Hematopoietic multipotent progenitor cell treated with erythropoietin and hydrocortisone succinate and interleukin-3 and kit ligand, for 6 days (in vitro differentiated cells): ENCODE data around the gene TTC28.

Experiments
- DNase-seq: peaks from one replicate; pipeline ENCODE4 v3.0.0-alpha.2; 2015

The TTC28 gene

DNA sequence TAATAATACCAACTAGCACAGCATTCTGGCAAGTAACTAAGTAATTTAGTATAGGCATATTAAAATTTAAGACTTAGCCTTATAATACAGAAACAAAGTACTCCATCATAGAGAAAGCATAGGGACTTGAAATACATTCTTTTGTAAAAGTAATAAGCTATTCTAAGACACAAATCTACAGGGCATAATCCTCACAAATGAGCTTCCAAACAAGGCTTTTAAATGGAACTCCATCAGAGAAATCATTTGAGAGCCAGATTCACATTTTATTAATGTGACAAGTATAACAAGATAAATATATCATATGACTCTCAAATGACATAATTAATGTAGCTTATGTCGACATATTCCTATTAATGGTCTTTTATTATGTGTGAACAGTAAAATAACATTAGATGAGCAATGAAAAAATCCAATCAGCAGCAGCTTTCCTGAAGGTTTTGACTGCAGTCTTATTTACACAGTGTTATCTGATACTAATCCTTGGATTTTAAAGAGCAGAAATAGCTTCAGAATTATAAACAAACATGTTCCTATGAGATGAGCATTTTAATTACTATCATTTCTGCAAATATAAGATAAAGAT lies 241.4 kb downstream of the TTC28 start:
- DNase-seq: no peak

DNA sequence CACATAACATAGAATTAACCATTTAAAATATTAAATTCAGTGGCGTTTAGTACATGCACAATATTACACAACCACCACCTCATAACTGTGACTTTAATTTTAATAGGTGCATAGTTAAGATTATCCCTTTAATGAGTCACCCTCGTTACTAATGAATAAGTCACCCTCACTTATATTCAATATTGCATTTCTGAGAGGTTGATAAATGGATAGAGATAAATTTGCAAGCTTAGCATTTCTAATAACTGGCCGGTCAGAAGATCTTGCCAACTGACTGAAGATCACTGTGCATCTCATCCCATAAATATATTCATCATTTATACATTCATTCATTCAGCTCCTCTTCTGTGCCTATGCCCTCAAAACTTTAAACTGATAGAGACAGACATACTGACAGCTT lies 243.7 kb downstream of the TTC28 start:
- no peak for DNase-seq

DNA sequence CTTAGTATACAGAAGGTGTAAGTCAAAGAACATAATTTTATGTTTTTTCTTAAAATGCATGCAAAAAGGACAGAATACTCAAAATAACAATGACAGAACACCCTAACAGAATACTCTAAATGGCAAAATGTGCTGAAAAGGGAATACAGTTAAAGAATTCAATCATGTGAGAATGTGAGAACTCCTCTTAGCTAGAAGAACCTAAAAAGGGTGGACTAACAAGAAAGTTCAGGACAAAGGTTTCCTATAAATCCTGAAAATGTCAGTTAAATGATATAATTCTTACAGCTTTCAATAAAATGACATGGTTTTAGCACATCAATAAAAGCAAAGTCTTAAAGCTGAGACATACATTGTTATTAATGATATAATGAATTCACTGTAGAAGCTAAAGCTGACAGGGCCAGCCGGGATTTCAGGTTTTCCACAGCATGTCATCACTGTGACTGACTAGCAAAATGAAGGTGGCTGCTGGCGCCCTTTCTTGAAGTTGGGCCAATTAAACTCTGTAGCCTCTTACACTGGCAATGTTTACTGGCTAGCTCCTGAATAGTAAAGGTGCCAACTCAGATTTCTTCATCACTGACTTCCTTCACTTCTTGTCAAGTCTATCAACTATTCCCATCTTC lies 244.4 kb downstream of the TTC28 start:
- no peak for DNase-seq

DNA sequence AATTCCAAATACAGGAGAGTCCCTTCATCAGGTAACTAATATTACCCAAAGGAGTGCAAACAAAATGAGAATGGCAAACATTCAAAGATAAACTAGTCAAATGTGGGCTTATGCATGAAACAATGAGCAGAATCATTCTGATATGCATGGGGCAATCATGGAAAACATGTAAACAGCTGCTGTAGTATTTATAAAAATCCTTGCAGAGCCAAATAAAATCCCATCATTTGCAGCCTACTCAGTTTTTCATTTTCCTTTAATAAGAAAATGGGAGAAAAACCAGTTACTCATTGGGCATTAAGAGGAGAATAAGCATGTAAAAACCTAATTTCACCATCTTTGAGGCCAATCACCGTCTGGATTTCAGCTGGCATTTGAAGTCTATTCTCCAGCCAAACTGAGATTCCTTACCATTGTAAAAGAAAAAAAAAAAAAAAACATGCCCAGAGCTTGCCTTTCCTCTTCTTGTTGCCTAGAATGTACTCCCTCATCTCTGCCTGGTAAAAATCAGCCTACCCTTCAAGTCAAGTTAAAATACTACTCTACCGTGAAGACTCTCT lies 249.1 kb downstream of the TTC28 start:
- no peak for DNase-seq

DNA sequence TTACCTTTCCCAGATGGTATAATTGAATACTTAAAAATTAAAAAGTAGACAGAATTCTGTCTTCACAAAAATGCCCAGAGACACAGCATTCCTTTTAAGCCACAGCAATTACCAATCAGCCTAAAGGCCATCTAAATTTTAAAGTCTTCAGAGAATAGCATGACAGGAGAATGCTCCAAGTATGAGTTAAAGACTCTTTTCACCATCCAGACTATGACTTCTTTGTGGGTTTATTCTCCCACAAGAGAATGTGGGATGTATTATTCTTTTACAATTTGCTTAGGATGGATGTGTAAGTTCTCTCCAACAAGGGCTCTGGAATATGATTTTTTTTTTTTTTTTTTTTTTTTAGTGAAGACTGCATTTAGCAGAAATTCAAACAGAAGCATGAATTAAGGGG lies 249.9 kb downstream of the TTC28 start:
- no peak for DNase-seq

DNA sequence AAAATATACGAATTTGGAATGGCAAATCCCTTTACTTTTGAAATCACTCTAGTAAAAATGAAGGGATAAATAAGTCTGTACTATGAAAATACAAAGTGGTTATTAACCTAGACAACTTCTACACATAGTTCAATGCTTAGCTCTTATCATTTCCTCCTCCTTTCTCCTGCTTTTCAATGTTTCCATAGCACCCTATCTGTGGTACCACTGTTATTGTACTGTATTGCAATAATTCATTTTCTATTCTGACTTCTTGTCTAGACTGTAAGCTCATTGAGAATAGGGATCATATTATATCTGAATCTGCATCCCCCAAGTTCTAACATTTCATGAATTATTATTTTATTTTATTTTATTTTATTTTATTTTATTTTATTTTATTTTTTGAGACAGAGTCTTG lies 251.4 kb downstream of the TTC28 start:
- no peak for DNase-seq

DNA sequence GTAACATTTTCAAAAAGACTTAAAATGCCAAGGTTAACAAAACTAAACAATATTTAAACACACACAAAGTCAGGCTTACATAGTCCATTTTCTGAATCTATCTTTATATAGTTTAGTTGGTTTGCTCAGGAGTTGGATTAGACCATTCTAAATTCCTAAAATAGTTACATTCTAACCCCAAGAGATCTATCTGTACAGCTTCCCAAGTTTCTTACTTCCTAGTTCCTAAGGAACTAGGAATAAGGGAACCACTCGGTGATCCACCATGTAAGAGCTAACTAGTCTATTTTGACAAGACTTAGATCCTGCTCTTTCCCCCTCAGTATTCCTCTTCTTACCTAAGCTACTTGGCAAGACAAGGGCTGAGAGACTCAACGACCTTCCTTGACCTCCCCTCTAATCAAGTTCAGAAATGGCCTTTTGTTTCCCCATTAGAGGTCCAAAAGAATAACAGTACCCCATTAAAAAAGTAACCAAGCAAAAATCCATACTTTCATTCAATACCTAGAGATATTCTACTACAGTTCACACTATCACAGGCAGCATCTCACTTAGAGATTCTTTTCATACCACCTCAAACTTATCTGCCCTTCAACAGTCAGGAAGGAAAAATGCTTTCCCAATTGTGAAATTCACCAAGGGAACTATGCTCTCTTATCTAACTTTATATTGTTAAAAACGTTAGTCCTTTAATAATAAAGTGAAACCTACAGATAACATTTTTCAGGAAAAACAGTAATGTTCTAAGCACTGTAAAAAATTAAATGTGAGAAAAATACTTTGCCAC lies 253.1 kb downstream of the TTC28 start:
- DNase-seq: no peak

DNA sequence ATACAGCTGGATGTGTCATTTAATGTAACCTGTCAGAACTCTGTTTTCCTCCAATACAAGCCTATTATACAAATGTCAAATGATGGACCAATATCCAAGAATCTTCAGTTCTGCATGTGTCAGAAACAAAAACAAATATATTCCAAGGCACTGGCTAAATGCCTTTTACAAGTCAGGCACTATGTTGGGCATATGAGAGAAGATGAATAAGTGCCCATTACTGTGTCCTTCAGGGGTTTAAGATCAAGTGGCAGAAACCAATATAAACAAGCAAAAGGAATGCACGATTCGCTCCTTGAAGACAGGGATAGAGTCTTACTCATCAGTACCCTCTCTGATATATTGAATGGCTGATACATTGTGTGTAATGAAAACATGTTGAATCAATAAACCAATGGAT lies 254.4 kb downstream of the TTC28 start:
- DNase-seq: no peak

DNA sequence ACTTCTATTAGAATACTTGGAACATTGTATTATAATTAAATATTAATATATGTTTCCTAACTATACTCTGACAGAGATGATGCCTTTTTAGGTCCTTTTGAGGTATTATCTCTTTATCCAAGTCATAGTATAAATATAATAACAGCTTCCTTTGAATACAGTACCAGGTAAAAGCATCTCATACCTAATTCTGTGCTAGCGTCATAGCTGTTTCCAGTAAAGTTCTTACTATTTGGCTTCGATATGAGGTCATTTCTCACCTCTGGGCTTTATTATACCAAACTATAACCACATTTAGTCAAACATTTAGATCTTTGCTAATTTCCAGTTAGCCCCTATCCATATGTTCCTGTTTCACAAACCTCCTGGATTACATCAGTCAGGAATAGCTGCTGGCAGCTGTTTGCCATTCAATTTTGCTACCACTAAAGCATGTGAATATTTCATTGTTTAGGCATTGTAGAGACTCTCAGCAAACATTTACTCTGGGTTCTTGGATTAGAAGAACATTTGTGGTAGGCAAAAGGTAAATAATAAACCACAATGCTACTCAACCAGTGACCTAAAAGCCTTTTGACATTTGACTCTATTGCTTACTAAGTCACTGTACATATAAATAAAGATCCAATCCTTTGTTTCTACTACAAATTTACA lies 255.1 kb downstream of the TTC28 start:
- DNase-seq: no peak

DNA sequence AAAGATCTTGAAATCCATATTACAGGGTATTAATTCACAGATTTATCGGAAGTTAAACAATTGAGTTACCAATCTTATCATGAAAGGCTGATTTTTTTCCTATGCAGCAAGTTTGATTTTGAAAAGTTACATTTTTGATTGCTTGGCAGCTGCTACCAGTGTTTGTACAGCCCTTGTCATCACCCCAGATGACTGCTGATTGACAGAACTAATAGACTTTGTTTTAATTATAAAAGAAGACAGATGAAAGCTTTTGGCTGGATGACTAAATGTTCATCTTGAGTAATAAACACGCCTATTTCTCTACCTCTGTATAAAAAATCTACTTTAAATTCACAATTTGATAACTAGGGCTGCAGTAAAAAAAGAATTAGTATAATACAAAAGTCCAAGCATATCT lies 259.7 kb downstream of the TTC28 start:
- no peak for DNase-seq

DNA sequence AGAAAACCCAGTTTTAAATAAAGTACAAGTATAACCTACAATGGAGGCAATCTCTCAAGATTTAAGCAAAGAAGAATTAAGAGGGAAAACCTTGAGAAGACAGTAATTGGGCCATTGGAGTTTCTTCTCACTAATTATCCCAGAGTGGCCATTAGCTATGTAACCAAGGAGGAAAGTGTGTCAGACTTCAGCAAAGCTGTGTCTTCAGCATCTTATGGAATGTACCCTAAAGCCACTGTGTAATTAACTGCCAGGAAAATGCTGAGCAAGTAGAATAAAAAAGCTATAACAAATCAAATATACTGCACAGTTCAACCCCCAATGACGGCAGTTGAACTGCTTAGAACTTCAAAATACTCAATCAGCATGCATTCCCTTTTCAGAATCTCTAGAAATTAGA lies 261.6 kb downstream of the TTC28 start:
- no peak for DNase-seq

DNA sequence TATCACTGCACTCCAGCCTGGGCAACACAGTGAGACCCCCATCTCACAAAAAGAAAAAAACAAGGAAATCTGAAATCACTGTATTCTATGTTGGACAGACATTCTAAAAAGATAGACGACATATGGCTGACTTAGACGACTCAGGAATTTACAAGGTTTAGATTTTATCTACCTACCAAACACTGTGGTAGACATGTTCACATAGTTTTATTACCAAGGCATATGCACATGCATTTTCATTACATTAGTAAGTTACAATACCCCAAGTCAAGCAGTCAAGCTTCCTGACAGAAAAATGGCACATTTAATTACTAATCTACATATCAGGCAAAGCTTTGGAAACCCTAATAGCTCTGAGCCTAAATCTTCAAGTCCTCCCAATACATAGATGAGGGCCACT lies 262.2 kb downstream of the TTC28 start:
- DNase-seq: no peak

DNA sequence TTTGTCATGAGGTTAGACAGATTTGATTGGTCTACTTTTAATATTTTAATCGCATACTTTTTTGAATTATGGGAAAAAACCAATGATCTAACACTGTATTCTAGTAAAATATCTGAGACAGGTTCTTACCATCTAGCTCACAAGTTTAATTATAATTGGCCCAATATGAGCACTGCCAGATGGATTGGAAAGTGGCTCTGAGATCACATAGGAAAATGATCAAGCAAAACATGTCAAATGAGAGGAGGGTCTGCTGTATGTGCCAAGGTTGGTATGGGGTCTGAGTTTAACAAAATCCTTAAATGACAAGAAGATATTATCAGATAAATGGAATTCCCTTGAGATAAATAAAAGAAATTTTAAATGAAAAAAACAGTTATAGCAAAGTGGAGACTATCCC lies 264.7 kb downstream of the TTC28 start:
- no peak for DNase-seq

DNA sequence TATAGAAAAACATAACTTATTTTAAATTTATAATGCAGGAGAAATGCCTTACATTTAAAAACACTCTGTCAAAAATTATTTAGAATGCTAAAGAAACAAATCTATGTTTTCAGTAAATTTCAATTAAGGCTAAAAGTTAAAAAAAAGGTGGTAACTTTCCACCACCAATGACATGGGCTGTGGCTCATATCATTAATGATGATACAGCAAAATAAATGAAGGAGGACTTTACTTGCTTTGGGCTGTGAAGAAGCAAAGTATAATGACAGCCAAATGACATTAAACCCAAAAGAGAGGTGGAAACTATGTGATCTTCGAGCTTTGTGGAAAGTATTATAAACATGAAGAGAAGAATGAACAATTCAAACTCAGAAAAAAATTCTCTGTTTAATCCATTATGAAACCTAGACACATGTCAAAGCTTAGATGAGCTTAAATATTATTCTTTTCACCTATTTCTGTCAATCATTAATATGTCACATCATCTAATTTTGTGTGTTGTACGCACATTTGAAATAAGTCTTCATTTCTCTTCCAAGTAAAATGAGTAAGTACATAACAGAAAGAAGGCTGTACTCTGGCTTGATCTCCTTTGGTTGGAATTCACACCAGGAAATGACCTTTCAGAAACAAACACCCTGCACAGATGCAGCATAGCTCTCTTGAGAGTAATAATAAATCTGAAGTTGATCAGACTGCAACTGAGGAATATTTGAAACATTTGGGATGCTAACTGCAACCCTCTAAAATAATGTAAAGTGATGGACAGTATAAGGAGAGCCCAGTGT lies 265.8 kb downstream of the TTC28 start:
- no peak for DNase-seq

DNA sequence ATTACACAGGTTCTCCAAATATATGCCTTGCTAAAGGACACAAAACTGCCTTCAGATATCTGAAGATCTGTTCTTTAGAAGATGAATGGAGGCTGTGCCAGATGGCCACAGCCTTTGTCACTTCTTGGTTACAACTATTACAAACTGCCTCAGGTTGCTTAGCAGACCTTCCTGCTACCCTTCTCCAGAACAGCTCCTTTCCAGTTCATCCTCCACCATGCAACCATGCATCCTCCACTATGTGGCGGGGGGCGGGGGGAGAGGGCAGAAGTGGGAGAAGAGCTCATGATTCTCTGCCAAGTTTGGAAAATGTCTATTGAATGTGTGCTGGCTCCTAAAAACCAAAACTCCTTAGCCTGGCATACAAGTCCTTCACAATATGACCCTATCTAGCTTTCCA lies 267.5 kb downstream of the TTC28 start:
- no peak for DNase-seq

DNA sequence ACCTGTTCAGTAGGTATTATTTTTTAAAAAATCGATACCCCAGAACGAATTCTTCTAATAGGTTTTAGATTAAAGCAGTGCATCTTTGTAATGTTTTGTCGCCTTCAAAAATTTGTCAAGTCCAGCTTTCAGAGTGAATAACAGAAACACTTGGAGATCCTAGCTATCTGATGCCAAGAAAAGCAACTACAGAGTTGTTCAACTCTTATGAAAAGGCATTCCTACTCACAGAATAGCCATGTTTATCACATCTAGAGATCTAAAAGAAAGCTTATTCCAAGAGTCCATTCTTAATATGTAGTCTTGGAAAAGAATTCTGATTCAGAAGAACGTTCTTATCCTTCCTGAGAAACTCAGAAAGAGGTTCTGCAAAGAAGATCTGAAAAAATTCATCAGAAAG lies 268.5 kb downstream of the TTC28 start:
- DNase-seq: no peak

DNA sequence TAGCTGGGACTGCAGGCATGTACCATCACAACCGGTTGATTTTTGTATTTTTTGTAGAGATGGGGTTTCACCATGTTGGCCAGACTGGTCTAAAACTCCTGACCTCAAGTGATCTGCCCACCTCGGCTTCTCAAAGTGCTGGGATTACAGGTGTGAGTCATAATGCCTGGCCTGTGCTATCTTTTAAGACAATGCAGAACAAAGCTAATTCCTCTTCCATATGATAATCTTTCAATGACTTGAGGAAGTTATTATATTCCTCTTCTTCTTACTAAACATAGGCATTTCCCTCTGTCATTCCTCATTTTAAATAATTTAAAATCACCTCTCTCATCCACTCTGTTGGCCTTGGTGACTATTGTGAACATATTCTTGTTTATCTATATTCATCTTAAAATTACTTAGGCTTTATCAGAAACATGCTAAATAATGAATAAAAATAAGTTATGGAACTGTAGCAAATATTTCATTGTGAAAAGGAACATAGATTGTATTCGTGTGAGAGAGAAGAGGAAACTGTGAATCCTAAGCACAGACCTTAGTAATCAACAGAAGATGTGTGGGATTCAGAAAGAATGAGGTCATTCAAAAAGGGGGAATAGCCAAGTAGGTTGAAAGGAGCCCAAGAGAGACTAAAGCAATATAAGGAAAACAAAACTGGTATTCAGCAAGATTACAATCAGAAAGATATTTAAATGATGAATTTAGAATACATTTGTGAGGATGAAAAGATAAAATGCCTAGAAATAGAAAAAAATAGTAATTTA lies 269.4 kb downstream of the TTC28 start:
- DNase-seq: no peak

DNA sequence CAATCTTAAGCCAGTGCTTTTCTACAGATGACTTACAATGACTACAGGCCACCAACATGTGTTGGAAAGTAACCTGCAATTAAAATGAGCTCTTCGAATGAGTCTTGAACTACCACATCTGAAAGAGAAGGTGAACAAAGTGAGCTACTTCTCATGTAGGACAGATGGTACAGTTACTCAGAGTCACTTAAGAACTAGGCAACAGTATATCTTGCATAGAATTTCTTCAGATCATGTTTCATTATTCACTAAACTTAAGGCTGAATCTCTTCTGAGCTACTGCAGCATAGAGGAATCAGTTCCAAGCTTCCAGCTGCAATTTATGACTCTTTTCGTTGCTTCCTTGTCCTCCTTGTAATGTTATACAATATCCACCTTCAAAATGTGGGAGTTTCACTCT lies 270.9 kb downstream of the TTC28 start:
- no peak for DNase-seq

DNA sequence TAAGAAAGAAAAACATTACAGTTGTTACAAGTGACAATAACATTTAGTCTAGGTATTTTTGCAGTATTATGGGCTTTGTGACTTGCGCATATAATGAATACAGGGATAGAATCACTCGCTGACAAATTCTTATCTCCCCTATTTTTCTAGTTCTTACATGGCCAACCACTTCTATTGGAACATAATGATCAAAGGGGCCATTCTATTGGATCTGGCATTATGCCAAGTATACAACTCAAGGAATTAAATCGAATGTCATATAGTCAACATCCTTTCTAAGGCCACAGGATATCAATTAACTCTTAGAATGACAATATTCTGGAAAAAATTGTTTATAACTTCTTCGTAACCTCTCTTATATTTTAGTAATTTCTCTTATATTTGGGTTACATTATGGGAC lies 272.0 kb downstream of the TTC28 start:
- DNase-seq: no peak

DNA sequence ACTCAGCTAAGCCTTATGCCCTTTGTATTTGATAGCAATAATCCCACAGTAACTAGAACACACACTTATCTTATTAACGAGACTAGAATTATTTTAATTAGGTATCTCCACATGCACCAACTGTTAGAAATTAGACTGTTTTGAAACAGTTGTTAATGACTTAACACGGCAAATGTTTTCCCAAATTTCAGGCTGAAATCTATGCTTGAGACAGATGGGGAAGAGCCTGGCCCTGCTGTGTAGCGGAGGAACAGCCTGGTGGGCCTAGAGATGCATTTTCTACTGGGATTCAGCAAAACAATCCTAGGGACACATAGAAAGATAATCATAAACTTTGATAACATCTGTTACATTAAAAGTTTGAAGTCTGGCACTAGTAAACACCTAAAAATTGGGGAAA lies 273.4 kb downstream of the TTC28 start:
- no peak for DNase-seq

DNA sequence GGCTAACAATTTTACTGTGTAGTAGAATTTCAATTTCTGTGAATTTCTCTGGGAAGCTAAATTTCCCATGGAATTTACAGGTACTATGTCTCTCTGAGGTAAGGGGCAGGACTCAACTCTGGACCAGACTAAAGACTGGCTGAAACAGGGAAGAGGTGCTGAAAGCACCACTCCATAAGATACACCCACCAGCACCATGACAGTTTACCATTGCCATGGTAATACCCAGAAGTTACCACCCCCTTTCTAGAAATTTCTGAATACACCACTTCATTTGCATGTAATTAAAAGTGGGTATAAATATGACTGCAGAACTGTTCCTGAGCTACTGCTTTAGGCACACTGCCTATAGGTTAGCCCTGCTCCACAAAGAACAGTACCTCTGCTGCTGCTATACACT lies 274.1 kb downstream of the TTC28 start:
- DNase-seq: no peak

DNA sequence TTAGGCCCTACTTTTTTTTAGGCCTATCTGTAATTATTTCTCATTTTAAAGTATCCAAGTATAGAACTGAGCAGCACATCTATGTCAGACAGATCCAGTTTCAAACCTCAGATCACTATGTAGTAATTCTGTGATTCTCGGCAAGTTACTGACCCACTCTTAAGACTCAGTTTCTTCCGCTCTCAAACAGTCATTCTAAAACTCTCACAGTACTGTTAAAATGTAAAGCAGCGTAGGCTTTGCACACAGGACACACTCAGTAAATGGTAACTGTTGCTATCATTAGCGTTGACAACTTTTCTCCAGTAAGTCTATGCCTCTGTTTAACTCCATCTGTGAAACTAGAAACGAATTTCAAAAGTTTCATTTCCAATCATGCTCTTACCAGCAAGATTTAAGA lies 277.1 kb downstream of the TTC28 start:
- DNase-seq: no peak
